Osteoblast (primary cell): ENCODE data around the gene OR6C4. TPM values are rescaled to one million over a fixed set of nuclear protein-coding genes. Genes with fewer than 3 reads are reported as not detected.
"Not testable (repeated sequence)": the region's sequence is repeated elsewhere in the genome, so short reads cannot be mapped to it uniquely, and the experiment has no call there.

Experiments
- DNase-seq: peaks from one replicate; pipeline ENCODE4 v3.0.0; 2011; ENCODE audit warnings: low spot score, mixed read lengths; ENCODE audit not compliant: insufficient read length; ENCODE audit errors: missing footprints
- H2AFZ ChIP-seq: 2 replicates; pipeline ENCODE4 v1.6.0; 2011; ENCODE audit warnings: mild to moderate bottlenecking, low read length
- H3K27ac ChIP-seq: 2 replicates; pipeline ENCODE4 v1.5.1; 2011; ENCODE audit warnings: mild to moderate bottlenecking, low read depth, low read length, moderate library complexity
- H3K27me3 ChIP-seq: 2 replicates; pipeline ENCODE4 v1.6.0; 2012; ENCODE audit warnings: mild to moderate bottlenecking, control low read depth, inconsistent platforms, low read length, moderate library complexity; ENCODE audit not compliant: insufficient read depth
- H3K36me3 ChIP-seq: 2 replicates; pipeline ENCODE4 v1.5.1; 2011; ENCODE audit warnings: mild to moderate bottlenecking, low read length, control low read depth, moderate library complexity; ENCODE audit not compliant: insufficient read depth
- H3K4me1 ChIP-seq: 2 replicates; pipeline ENCODE4 v1.5.1; 2011; ENCODE audit warnings: mild to moderate bottlenecking, low read length, control low read depth, moderate library complexity; ENCODE audit not compliant: insufficient read depth
- H3K4me2 ChIP-seq: 2 replicates; pipeline ENCODE4 v1.6.0; 2011; ENCODE audit warnings: mild to moderate bottlenecking, low read length; ENCODE audit not compliant: insufficient read depth
- H3K4me3 ChIP-seq: fragments of 200-600 bp; sonication (generic); 3 replicates; pipeline ENCODE4 v1.5.1; 2012; ENCODE audit warnings: mild to moderate bottlenecking, low read length, inconsistent platforms; ENCODE audit not compliant: insufficient read depth
- H3K79me2 ChIP-seq: 2 replicates; pipeline ENCODE4 v1.6.0; 2012; ENCODE audit warnings: mild to moderate bottlenecking, low read length, control low read depth, inconsistent platforms; ENCODE audit not compliant: insufficient read depth
- H3K9me3 ChIP-seq: 2 replicates; pipeline ENCODE4 v1.5.1; 2011; ENCODE audit warnings: low read depth, low read length, control low read depth
- H4K20me1 ChIP-seq: 2 replicates; pipeline ENCODE4 v1.6.0; 2012; ENCODE audit warnings: mild to moderate bottlenecking, low read length, control low read depth; ENCODE audit not compliant: insufficient read depth
- total RNA-seq: library from RNA; depleted of rRNA; stranded (reverse); fragments of >200 nt; gene quantifications from 2 replicates; pipeline ENCODE4 v1.2.3, GENCODE V29; 2012
- TF ChIP-seq, protein P1 (sequence below): IDR thresholded peaks from 2 replicates; pipeline ENCODE4 v1.5.1; 2011; ENCODE audit warnings: mild to moderate bottlenecking, low read depth, low read length, moderate library complexity; ENCODE audit errors: extremely low read depth

The OR6C4 gene
- total RNA-seq, 1 donor: not detected

DNA sequence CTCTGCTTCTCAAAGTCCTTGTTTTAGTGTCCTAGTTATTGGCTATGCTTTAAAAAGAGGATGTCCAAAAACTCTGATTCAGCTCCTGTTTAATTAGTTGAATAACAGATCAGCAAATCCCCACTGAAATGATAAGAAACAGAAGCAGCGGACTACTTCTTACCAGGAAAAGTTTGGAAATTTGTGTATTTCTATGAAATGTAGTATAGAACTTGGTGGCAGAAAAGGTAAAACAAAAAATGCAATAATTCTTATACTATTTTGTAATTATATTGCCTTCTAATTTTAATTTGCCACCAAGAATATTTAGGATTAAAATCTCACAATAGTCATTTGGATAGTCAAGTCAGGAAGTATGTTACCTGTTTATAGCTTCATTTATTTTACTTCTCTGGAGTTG, 22.8 kb downstream of the OR6C4 start, which contains the start of gene OR2AP1:
Gene OR2AP1, plus strand, starts transcription at position 301 of the 400 bp plus-strand sequence. CDS start 1,947 bp downstream, outside the sequence.
- Histone ChIP-seq H3K4me2 (no peak within 1 kb of the TSS), H3K79me2 (no peaks in the 10 kb centered on the region), H4K20me1 (no peaks in the 10 kb centered on the region), H3K9me3 (peaks cover 4% of the 10 kb centered on the region), H3K27ac (no peak within 1 kb of the TSS), H3K4me3 (no peak within 1 kb of the TSS), H3K27me3 (no peaks in the 10 kb centered on the region), H3K36me3 (no peaks in the 10 kb centered on the region), H3K4me1 (no peaks in the 10 kb centered on the region), H2AFZ (no peak within 1 kb of the TSS)
- TF ChIP-seq, protein P1, sequence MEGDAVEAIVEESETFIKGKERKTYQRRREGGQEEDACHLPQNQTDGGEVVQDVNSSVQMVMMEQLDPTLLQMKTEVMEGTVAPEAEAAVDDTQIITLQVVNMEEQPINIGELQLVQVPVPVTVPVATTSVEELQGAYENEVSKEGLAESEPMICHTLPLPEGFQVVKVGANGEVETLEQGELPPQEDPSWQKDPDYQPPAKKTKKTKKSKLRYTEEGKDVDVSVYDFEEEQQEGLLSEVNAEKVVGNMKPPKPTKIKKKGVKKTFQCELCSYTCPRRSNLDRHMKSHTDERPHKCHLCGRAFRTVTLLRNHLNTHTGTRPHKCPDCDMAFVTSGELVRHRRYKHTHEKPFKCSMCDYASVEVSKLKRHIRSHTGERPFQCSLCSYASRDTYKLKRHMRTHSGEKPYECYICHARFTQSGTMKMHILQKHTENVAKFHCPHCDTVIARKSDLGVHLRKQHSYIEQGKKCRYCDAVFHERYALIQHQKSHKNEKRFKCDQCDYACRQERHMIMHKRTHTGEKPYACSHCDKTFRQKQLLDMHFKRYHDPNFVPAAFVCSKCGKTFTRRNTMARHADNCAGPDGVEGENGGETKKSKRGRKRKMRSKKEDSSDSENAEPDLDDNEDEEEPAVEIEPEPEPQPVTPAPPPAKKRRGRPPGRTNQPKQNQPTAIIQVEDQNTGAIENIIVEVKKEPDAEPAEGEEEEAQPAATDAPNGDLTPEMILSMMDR: no peak
- no peak for DNase-seq

- no peak for DNase-seq
- TF ChIP-seq, protein P1: no peak
- H3K27ac ChIP-seq: no peak overlapping the region
- H3K4me2 ChIP-seq: no peak overlapping the region
- no peaks in the 10 kb centered on the region for H4K20me1 ChIP-seq
- no peaks in the 10 kb centered on the region for H3K36me3 ChIP-seq
- H3K79me2 ChIP-seq: no peaks in the 10 kb centered on the region
- no peaks in the 10 kb centered on the region for H3K27me3 ChIP-seq
- H2AFZ ChIP-seq: no peak overlapping the region
- H3K4me1 ChIP-seq: no peaks in the 10 kb centered on the region
- no peaks in the 10 kb centered on the region for H3K9me3 ChIP-seq
- H3K4me3 ChIP-seq: no peak overlapping the region
Measured at GRCh38 chr12:55582066-55582465, 32.7 kb downstream of the OR6C4 start.

DNA sequence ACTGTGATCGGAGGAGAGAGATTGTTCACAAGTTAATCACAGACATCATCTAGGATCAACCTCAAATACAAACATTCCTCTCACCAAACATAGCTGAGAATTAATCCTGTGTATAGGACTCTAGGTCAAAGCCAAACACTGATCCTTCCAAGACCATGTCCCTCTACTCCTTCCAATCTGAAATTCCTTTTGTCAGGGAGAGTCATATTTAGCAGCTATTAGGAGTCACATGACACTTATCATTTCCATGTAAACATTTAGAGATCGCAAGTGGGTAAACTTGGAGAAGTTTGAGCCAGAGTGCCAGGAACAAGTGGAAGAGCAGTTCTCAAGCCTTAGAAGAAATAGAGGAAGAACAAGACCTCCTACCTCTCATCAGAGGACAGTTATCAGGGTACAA, 36.4 kb downstream of the OR6C4 start:
- H3K4me1 ChIP-seq: no peaks in the 10 kb centered on the region
- TF ChIP-seq, protein P1: no peak
- no peak for DNase-seq
- H3K4me3 ChIP-seq: no peak overlapping the region
- no peaks in the 10 kb centered on the region for H3K9me3 ChIP-seq
- no peaks in the 10 kb centered on the region for H3K79me2 ChIP-seq
- H4K20me1 ChIP-seq: no peaks in the 10 kb centered on the region
- no peak overlapping the region for H3K4me2 ChIP-seq
- no peaks in the 10 kb centered on the region for H3K36me3 ChIP-seq
- no peak overlapping the region for H3K27ac ChIP-seq
- H3K27me3 ChIP-seq: no peaks in the 10 kb centered on the region
- H2AFZ ChIP-seq: no peak overlapping the region

DNA sequence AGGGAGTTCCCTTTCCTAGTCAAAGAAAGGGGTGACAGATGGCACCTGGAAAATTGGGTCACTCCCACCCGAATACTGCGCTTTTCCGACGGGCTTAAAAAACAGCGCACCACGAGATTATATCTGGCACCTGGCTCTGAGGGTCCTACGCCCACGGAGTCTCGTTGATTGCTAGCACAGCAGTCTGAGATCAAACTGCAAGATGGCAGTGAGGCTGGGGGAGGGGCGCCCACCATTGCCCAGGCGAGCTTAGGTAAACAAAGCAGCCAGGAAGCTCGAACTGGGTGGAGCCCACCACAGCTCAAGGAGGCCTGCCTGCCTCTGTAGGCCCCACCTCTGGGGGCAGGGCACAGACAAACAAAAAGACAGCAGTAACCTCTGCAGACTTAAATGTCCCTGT, 40.8 kb downstream of the OR6C4 start:
- not testable (repeated sequence) for DNase-seq, H3K79me2 ChIP-seq, H3K4me3 ChIP-seq, H4K20me1 ChIP-seq, H3K4me1 ChIP-seq, H3K36me3 ChIP-seq, H3K27ac ChIP-seq, H3K4me2 ChIP-seq, H3K27me3 ChIP-seq, H3K9me3 ChIP-seq, H2AFZ ChIP-seq

Other genes with a start within 250 kb of the OR6C4 start
- not detected in 2 replicates for gene OR6C1, start 235.3 kb upstream of the OR6C4 start, total RNA-seq
- not detected in 2 replicates for gene OR6C3, start 218.9 kb upstream of the OR6C4 start, total RNA-seq
- not detected in 2 replicates for gene OR6C75, start 186.6 kb upstream of the OR6C4 start, total RNA-seq
- gene OR6C65, start 149.1 kb upstream of the OR6C4 start, total RNA-seq: not detected in 2 replicates
- not detected in 2 replicates for gene OR6C76, start 123.3 kb upstream of the OR6C4 start, total RNA-seq
- not detected in 2 replicates for gene OR6C2, start 105.5 kb upstream of the OR6C4 start, total RNA-seq
- gene OR6C70, start 79.5 kb upstream of the OR6C4 start, total RNA-seq: not detected in 2 replicates
- not detected in 2 replicates for gene OR6C68, start 57.2 kb upstream of the OR6C4 start, total RNA-seq
- gene OR2AP1, start 22.9 kb downstream of the OR6C4 start, total RNA-seq: not detected in 2 replicates
- gene OR10P1, start 87.3 kb downstream of the OR6C4 start, total RNA-seq: not detected in 2 replicates
- 22.4 and 24.8 TPM in 2 replicates for gene ITGA7, start 158.3 kb downstream of the OR6C4 start, total RNA-seq
- 46.0 and 59.4 TPM in 2 replicates for gene BLOC1S1, start 166.4 kb downstream of the OR6C4 start, total RNA-seq
- 27.7 and 32.2 TPM in 2 replicates for gene RDH5, start 170.8 kb downstream of the OR6C4 start, total RNA-seq
- gene CD63, start 179.4 kb downstream of the OR6C4 start, total RNA-seq: 3,072 and 3,128 TPM in 2 replicates
- gene GDF11, start 193.5 kb downstream of the OR6C4 start, total RNA-seq: 4.1 and 4.3 TPM in 2 replicates